Calu3 (cell line): ENCODE results near the gene RNF7. TPM values are rescaled to one million over a fixed set of nuclear protein-coding genes. Genes with fewer than 3 reads are reported as not detected.

Experiments used
- BruUV-seq: library from RNA; stranded (reverse); fragments of 400-500 nt; replicated peaks from 2 replicates; lab custom pipeline; 2021; lab: Mats Ljungman, UMichigan
- CTCF ChIA-PET: fragments of 300-600 bp; sonication (Branson Sonifier 250); formaldehyde crosslinking; loops from one replicate; lab custom pipeline; 2022; ENCODE audit warnings: antibody characterized with exemption; lab: Charles Lee
- DNase-seq: peaks from one replicate; pipeline ENCODE4 v3.0.0; 2022
- H3K27ac Mint-ChIP-seq: one replicate; pipeline ENCODE4 v1.8.0; 2022; ENCODE audit warnings: mixed read lengths; ENCODE audit not compliant: unreplicated experiment
- H3K27me3 Mint-ChIP-seq: one replicate; pipeline ENCODE4 v1.8.0; 2022; ENCODE audit warnings: mixed read lengths; ENCODE audit not compliant: unreplicated experiment
- H3K36me3 Mint-ChIP-seq: one replicate; pipeline ENCODE4 v1.8.0; 2022; ENCODE audit warnings: mild to moderate bottlenecking, moderate library complexity, mixed read lengths; ENCODE audit not compliant: insufficient read depth, unreplicated experiment
- H3K4me1 Mint-ChIP-seq: one replicate; pipeline ENCODE4 v1.8.0; 2022; ENCODE audit warnings: mild to moderate bottlenecking, low read depth, mixed read lengths; ENCODE audit not compliant: unreplicated experiment
- H3K4me3 Mint-ChIP-seq: one replicate; pipeline ENCODE4 v1.8.0; 2022; ENCODE audit warnings: mild to moderate bottlenecking, low read depth, moderate library complexity, mixed read lengths; ENCODE audit not compliant: unreplicated experiment
- H3K9me3 Mint-ChIP-seq: one replicate; pipeline ENCODE4 v1.8.0; 2022; ENCODE audit warnings: low read depth, mixed read lengths; ENCODE audit not compliant: unreplicated experiment
- intact Hi-C: fragments of 100-400 bp; cut with micrococcal nuclease; formaldehyde crosslinking; loops from one replicate; pipeline ENCODE4 v1.10.0; 2022; ENCODE audit not compliant: unreplicated experiment
- total RNA-seq: library from RNA; stranded (reverse); gene quantifications from 2 replicates; pipeline ENCODE4 v1.2.3, GENCODE V29; 2022
- TF ChIP-seq, protein P1 (sequence below): fragments of 200-600 bp; IDR thresholded peaks from one replicate; pipeline ENCODE4 v1.8.0; 2022; ENCODE audit warnings: antibody characterized with exemption; ENCODE audit not compliant: unreplicated experiment

The RNF7 gene
- total RNA-seq, 1 experiment from 2014 or later, result 108 TPM

DNA sequence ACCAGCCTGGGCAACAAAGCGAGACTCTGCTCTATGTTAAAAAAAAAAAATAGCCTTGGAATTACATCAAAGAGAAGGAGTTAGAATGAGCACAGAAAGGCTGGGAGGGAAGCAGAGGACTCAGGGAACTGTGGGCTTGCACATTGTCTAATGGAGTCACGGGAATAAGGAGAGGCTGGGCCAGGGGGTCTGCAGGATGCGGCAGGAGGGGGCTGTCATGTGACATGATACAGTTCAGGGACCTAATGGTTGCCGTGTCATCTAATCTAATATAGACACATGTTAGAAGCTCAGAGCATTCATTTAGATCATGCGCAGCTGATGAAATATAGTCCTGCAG, 57.6 kb downstream of the RNF7 start:
- H3K27ac Mint-ChIP-seq, result no peak overlapping the region
- H3K4me1 Mint-ChIP-seq, result no peaks in the 10 kb centered on the region
- BruUV-seq, result no TSS peak
- H3K4me3 Mint-ChIP-seq, result no peak overlapping the region
- CTCF ChIA-PET, result no interaction called here
- intact Hi-C loops, result no loop called here
- TF ChIP-seq, protein P1, sequence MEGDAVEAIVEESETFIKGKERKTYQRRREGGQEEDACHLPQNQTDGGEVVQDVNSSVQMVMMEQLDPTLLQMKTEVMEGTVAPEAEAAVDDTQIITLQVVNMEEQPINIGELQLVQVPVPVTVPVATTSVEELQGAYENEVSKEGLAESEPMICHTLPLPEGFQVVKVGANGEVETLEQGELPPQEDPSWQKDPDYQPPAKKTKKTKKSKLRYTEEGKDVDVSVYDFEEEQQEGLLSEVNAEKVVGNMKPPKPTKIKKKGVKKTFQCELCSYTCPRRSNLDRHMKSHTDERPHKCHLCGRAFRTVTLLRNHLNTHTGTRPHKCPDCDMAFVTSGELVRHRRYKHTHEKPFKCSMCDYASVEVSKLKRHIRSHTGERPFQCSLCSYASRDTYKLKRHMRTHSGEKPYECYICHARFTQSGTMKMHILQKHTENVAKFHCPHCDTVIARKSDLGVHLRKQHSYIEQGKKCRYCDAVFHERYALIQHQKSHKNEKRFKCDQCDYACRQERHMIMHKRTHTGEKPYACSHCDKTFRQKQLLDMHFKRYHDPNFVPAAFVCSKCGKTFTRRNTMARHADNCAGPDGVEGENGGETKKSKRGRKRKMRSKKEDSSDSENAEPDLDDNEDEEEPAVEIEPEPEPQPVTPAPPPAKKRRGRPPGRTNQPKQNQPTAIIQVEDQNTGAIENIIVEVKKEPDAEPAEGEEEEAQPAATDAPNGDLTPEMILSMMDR, result no peak
- no peaks in the 10 kb centered on the region for H3K36me3 Mint-ChIP-seq
- H3K27me3 Mint-ChIP-seq, result peaks cover 15% of the 10 kb centered on the region
- no peak for DNase-seq
- no peaks in the 10 kb centered on the region for H3K9me3 Mint-ChIP-seq

DNA sequence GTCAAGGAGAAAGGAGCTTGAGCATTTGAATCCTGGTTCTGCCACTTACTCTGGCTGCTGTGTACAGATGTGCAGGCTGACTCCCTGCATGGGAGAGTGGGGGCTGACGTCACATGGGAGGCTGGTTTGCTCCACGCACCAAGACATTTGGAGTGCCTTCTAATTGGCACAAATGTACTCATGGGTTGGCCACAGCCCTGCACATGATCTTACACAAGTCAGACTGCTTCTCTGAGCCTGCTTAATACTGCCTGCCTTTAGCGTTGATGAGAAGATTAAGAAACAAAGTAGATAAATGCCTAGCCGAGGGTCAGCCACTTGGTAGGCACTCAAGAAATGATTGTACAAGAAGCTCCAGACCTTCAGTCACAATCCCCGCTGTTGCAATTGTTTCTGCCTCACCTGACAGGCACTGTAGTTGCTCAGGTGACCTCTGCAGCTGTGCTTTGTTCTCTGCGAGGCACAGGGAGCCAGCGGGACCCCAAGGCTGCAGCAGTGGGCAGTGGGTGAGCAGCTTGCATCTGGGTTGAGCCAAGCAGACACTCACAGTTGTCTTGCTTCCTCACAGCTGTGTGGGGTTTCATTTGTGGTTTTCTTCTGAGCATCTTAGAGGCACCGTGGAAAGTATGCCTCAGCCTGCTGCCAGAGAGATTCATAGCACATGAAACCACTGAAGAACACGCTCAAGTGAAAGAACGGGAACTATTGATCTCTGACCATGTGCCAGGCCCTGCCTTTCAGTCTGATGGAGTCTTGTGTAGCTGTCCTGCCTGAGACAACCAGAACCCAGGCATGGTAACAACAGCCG, 58.2 kb downstream of the RNF7 start:
- TF ChIP-seq, protein P1, result no peak
- H3K36me3 Mint-ChIP-seq, result no peaks in the 10 kb centered on the region
- H3K9me3 Mint-ChIP-seq, result no peaks in the 10 kb centered on the region
- peaks cover 15% of the 10 kb centered on the region for H3K27me3 Mint-ChIP-seq
- no peak for DNase-seq
- intact Hi-C loops, result no loop called here
- H3K4me3 Mint-ChIP-seq, result no peak overlapping the region
- no peak overlapping the region for H3K27ac Mint-ChIP-seq
- CTCF ChIA-PET, result interaction anchor here (0.6 to 1.6 kb wide), 2 partner anchors 78 to 170 kb away, joined by 3 to 4 read pairs; no protein-coding TSS in a partner anchor
- no TSS peak for BruUV-seq
- no peaks in the 10 kb centered on the region for H3K4me1 Mint-ChIP-seq

Other genes with a start within 250 kb of the RNF7 start
- gene GRK7, start 25.1 kb downstream of the RNF7 start, total RNA-seq, result not detected in 2 replicates
- gene ATP1B3, start 138.3 kb downstream of the RNF7 start, total RNA-seq, result 140 and 157 TPM in 2 replicates